Activated T-helper 2 cell treated with anti-CD3 and anti-CD28 coated beads, Interferon-gamma antibody, Interleukin-2, Interleukin-4, amounts not matched to agents 10 μg/mL and 5 μg/mL and 100 μg/mL, durations not matched to agents 14 hours and 24 hours and 36 hours (primary cell): ENCODE results near the gene FYB1. TPM values are rescaled to one million over a fixed set of nuclear protein-coding genes. Genes with fewer than 3 reads are reported as not detected.

Experiments
- DNase-seq: peaks from one replicate; pipeline ENCODE4 v3.0.0; 2021; ENCODE audit warnings: low spot score
- H3K27ac Mint-ChIP-seq: one replicate; pipeline ENCODE4 v1.8.0; 2021; ENCODE audit warnings: mixed read lengths
- H3K27me3 Mint-ChIP-seq: one replicate; pipeline ENCODE4 v1.8.0; 2021; ENCODE audit warnings: low read depth, mixed read lengths
- H3K36me3 Mint-ChIP-seq: one replicate; pipeline ENCODE4 v1.8.0; 2021; ENCODE audit warnings: low read depth, mixed read lengths
- H3K4me1 Mint-ChIP-seq: one replicate; pipeline ENCODE4 v1.8.0; 2021; ENCODE audit warnings: low read depth, mixed read lengths
- H3K4me3 Mint-ChIP-seq: one replicate; pipeline ENCODE4 v1.8.0; 2021; ENCODE audit warnings: low read depth, mild to moderate bottlenecking, moderate library complexity, mixed read lengths
- H3K9me3 Mint-ChIP-seq: one replicate; pipeline ENCODE4 v1.8.0; 2021; ENCODE audit warnings: mixed read lengths
- intact Hi-C: fragments of 100-400 bp; cut with micrococcal nuclease; formaldehyde crosslinking; loops from one replicate; pipeline ENCODE4 v1.15.1; 2023
- total RNA-seq: library from RNA; stranded (reverse); gene quantifications from 2 replicates; pipeline ENCODE4 v1.2.3, GENCODE V29; 2022

Gene FYB1
- total RNA-seq, 1 donor from 2014 or later: 70.7 TPM

DNA sequence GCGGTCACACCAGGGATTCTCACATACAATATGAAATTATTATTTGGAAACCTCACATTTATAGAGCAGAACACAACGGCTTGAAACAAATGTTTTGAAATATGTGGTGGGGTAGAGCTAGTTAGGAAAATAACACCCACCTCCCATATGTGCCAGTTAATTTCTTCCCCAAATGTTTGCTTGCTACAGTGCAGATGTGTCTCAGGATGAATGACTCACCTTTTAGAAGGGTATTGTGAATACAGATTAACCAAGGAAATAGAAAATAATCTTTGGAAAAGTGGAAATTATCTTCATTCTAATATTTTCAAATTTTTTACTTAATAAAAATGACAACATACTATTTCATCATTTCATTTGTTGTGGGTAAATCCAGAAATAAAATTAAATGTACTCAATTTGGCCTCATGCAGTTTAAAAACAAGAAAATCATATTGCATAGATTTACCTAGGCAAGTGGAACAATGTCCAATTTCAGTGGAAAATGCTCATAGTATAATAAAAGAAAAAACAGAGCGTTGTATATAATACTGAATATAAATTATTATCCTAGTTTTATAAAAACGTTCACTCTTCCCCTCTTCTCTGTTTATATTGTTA is 105.9 kb downstream of the FYB1 start:
- Mint-ChIP-seq H3K9me3 (no peaks in the 10 kb centered on the region), H3K36me3 (peaks cover 66% of the 10 kb centered on the region), H3K27ac (no peak overlapping the region), H3K27me3 (no peaks in the 10 kb centered on the region), H3K4me3 (no peak overlapping the region), H3K4me1 (peaks cover 21% of the 10 kb centered on the region)
- intact Hi-C loops: no loop called here
- no peak for DNase-seq

DNA sequence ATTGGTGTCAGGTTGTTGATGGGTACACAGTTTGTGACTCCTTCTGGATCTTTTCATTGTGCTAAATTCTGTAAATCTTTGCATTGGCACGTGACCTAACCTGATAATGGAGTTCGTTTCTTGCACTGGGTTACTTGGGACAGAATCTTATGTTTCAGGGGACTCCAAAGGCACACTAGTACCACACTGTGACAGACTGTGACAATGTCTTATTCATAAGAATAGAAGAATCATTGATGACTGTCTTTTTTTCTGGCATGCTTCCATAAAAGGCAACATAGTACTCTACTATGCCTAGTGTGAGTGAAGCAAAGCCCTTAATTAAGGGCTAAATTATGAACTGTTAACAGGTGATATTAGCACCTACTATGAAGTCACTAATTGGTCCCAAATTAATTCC is 109.8 kb downstream of the FYB1 start:
- Mint-ChIP-seq H3K4me1 (no peaks in the 10 kb centered on the region), H3K27me3 (no peaks in the 10 kb centered on the region), H3K27ac (no peak overlapping the region), H3K9me3 (no peaks in the 10 kb centered on the region), H3K36me3 (peaks cover 47% of the 10 kb centered on the region), H3K4me3 (no peak overlapping the region)
- DNase-seq: no peak
- intact Hi-C loops: no loop called here

DNA sequence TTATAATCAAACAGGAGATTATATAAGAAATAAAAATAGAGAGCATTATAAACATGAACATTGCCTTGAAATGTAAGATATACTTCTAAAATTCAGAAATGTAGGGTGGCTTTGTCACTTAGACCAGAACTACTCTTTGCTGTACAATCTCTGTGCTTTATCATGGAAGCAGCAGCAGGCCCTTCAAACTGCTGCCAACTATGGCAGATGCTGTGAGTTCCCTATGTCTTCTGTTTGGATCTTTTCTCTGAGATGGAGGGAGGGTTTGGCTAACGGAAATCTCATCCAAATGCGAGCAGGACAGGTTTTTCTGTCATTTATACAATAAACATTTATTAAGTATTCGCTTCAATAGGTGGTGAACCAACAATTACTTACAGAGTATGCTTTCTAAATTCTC is 110.4 kb downstream of the FYB1 start:
- Mint-ChIP-seq H3K4me1 (no peaks in the 10 kb centered on the region), H3K27me3 (no peaks in the 10 kb centered on the region), H3K36me3 (peaks cover 49% of the 10 kb centered on the region), H3K9me3 (no peaks in the 10 kb centered on the region), H3K27ac (no peak overlapping the region), H3K4me3 (no peak overlapping the region)
- intact Hi-C loops: no loop called here
- DNase-seq: no peak

DNA sequence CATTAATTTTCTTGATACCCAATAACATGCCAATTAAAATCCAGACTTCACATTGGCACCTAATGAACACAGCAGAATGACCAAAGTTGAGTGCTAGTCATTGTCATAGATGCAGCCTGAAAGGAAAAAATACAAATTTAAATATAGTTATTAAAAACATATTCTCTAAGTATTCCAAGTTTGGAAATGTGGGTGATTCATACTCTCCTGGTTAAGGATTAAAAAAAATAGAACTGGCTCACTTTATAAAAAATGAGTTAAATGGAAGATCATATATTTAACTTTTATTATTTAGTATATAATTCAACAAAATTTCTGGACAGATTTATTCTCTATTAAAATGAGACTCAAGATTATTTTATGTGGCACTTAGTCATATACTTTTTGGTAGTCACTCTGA is 112.0 kb downstream of the FYB1 start:
- intact Hi-C loops: no loop called here
- Mint-ChIP-seq H3K4me3 (no peak overlapping the region), H3K27me3 (no peaks in the 10 kb centered on the region), H3K4me1 (no peaks in the 10 kb centered on the region), H3K9me3 (no peaks in the 10 kb centered on the region), H3K27ac (no peak overlapping the region), H3K36me3 (peaks cover 52% of the 10 kb centered on the region)
- no peak for DNase-seq

DNA sequence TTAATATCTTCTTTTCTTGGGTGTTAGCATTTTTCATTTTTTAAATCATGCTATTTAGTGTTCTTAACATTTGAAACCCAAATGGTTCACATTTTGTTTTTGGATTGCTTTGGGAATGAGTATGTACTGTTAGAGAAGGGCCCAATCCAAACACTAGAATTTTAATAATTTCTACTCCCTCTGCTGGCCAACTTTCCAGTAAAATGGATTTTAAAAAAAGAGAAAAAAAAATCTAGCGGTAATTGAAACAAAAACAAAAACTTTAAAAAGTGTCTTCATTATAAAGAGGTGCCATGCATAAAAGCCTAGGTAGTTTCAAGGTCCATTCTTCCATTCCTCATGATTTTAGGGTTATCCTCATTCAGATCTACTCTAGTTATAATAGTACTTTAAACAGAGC is 113.0 kb downstream of the FYB1 start:
- DNase-seq: no peak
- Mint-ChIP-seq H3K4me3 (no peak overlapping the region), H3K27me3 (no peaks in the 10 kb centered on the region), H3K9me3 (no peaks in the 10 kb centered on the region), H3K4me1 (peaks cover under 1% of the 10 kb centered on the region), H3K36me3 (peaks cover 53% of the 10 kb centered on the region), H3K27ac (no peak overlapping the region)
- intact Hi-C loops: no loop called here

DNA sequence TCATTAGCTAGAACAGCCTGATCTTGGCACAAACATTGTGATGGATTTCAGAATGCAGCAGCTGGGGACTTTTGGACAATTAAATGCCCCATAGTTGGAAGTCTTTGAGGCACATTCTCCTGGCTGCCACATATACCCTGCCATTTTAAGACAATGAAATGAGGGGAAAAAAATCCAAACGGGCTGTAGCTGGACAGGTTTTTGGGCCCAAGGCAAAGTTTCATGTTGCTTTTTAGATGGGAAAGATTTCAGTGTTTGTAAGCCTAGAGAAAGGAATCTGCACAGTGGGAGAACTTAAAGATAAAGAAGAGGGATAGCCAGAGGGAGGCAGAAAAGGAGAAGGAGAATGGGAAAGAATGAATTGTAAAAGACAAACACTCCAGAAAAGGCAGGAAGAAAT is 115.1 kb downstream of the FYB1 start:
- Mint-ChIP-seq H3K4me1 (peaks cover 6% of the 10 kb centered on the region), H3K9me3 (no peaks in the 10 kb centered on the region), H3K4me3 (no peak overlapping the region), H3K36me3 (peaks cover 46% of the 10 kb centered on the region), H3K27me3 (no peaks in the 10 kb centered on the region), H3K27ac (no peak overlapping the region)
- DNase-seq: no peak
- intact Hi-C loops: no loop called here

DNA sequence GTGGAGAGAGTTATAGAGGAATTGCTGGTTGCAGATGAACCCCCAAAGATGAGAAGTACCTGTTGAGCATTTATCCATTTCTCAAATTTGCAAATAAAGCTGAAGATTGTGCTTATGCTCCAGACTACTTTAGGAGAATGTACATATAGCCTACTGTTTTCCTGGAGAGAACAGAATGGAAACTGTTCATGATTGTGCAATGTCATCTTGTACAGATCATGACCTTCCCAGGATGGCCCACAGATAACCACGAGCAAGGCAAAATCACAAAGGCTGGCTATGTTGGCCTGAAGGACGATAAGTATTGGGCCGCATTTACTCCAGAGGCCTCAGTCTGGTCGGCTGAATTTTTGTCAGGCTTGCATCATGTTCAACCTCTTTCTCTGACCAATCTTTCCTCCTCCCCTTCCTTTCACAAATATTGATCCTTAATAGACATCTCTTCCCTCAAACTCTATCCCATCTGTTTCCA is 116.6 kb downstream of the FYB1 start:
- Mint-ChIP-seq H3K4me3 (no peak overlapping the region), H3K4me1 (peaks cover 6% of the 10 kb centered on the region), H3K27ac (no peak overlapping the region), H3K27me3 (no peaks in the 10 kb centered on the region), H3K9me3 (no peaks in the 10 kb centered on the region), H3K36me3 (peaks cover 37% of the 10 kb centered on the region)
- intact Hi-C loops: no loop called here
- no peak for DNase-seq

DNA sequence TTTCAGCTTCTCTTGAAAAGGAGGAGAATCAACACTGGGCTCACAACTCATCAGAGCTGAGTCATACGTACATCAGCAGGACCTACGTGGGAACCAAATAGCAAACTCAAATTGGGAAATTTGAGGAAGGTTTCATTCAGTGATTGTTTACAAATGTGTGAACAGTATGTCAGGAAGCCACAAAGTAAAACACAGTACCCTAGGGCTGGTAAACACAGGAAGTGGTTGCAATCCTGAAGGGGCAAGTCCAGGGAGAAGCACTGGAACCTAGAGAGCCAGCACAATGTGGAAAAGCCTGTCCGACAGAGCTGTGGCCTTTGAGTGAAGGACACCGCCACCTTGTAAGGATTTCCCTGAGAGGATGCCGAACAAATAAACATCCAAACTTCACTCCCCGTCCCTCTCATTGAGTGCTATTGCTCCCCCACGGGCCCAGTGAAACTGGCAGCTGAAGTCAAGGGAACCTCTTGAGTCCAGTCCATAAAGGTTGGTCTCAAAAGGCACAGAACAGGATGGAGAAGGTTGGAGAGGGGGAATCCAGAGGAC is 118.4 kb downstream of the FYB1 start:
- Mint-ChIP-seq H3K27ac (peak overlapping the region; percentile 38), H3K4me1 (peaks cover 6% of the 10 kb centered on the region), H3K27me3 (no peaks in the 10 kb centered on the region), H3K36me3 (peaks cover 27% of the 10 kb centered on the region), H3K4me3 (no peak overlapping the region), H3K9me3 (no peaks in the 10 kb centered on the region)
- no peak for DNase-seq
- intact Hi-C loops: no loop called here

DNA sequence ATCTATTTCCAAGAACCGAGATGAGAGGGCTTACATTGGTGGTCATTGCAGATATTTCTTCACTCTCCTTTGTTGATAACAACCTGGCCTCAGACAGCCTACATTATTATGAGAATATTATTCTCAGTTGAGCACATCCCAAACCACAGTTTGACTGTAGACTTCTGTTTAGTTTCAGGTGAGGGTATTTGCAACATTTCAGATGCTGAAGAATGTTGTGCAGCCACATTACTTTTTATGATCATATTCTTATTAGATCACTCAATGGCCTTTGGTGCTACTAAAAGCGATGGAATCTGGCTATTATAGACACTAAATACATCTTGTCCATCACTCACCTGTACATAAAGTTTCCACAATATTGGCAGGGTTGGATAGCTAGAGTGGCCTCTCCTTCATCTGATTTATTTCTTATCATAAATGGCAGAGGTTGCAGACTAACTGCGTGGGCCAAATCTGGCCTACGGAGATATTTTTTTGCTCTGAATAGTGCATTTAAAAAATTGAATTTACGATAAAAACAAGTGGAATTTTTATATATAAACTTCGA is 119.0 kb downstream of the FYB1 start:
- H3K27me3 Mint-ChIP-seq: no peaks in the 10 kb centered on the region
- intact Hi-C loops: no loop called here
- no peak for DNase-seq
- H3K27ac Mint-ChIP-seq: no peak overlapping the region
- peaks cover 24% of the 10 kb centered on the region for H3K36me3 Mint-ChIP-seq
- H3K9me3 Mint-ChIP-seq: no peaks in the 10 kb centered on the region
- H3K4me3 Mint-ChIP-seq: no peak overlapping the region
- peaks cover 6% of the 10 kb centered on the region for H3K4me1 Mint-ChIP-seq

DNA sequence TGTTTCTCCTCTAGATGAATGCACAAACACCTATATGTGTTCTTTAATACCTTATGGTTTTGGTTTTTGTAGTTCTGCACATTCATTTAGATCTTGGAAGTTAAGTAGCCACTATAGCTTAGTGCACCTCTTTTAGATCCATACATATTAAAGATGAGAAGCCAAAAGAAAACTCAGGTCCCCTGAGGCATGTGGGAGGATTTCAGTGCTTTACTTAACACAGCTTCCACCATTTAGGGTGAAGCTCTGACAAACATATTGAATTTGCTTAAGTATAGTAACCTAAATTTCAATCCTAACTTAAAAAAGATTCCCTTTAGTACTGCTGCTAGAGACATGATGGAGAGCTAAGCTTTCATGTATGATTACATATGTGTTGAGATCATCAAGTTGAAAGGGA is 119.5 kb downstream of the FYB1 start:
- Mint-ChIP-seq H3K4me1 (peaks cover 6% of the 10 kb centered on the region), H3K9me3 (no peaks in the 10 kb centered on the region), H3K4me3 (no peak overlapping the region), H3K27me3 (no peaks in the 10 kb centered on the region), H3K27ac (no peak overlapping the region), H3K36me3 (peaks cover 22% of the 10 kb centered on the region)
- intact Hi-C loops: no loop called here
- no peak for DNase-seq

DNA sequence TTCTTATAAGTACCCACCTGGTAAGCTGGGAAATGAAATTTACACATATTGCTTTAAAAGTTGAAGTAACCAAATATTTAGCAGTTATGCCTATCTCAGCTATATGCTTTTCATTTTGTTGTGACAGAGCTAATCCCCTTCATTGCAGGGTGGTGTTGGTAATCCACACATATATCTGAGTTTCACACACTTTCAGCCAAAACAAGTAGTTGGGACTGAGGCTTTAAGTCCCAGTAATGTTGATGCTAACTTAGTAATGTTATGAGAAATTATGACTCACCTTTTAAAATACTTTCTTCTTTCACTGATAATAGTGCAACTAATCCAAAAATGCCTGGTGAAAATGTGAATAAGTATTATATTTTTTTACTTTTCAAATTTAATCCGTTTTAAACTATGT is 126.0 kb downstream of the FYB1 start:
- H3K27ac Mint-ChIP-seq: no peak overlapping the region
- intact Hi-C loops: no loop called here
- DNase-seq: no peak
- H3K4me1 Mint-ChIP-seq: no peaks in the 10 kb centered on the region
- no peaks in the 10 kb centered on the region for H3K36me3 Mint-ChIP-seq
- H3K4me3 Mint-ChIP-seq: no peak overlapping the region
- peaks cover 20% of the 10 kb centered on the region for H3K27me3 Mint-ChIP-seq
- H3K9me3 Mint-ChIP-seq: peaks cover 14% of the 10 kb centered on the region

DNA sequence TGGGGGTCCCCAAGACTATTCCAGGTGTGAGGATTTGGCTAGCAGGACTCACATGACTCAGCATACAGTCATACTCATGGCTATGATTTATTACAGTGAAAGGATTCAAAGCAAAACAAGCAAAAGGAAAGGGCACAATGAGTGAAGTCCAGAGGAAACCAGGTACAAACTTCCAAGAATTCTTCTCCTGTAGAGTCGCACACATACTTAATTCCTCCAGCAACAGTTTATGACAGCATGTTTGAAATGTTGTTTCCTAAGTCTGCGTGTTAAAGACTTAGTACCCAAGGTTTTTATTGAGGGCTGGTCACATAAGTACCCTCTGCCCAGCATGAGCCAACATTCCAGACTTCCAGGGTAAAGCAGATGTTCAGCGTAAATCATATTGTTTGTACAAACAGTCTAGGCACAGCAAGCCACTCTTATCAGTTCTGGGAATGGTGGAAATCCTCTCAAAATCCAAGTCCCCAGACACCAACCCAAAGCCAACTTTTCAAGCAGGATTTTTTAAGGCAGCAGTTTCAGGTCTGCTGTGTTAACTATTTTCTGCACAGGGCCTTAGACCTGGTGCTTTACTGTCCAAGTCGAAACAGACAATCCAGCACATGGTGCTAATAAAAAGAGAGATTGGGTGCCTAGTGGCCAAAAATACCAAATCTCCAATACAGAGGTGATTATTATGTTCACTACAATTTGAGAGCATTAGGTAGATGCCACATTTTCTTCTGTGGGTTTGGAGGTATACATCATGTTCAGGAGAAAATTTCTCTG is 126.6 kb downstream of the FYB1 start:
- H3K27me3 Mint-ChIP-seq: peaks cover 21% of the 10 kb centered on the region
- no peaks in the 10 kb centered on the region for H3K36me3 Mint-ChIP-seq
- intact Hi-C loops: no loop called here
- DNase-seq: no peak
- H3K27ac Mint-ChIP-seq: no peak overlapping the region
- H3K9me3 Mint-ChIP-seq: peaks cover 14% of the 10 kb centered on the region
- H3K4me3 Mint-ChIP-seq: no peak overlapping the region
- no peaks in the 10 kb centered on the region for H3K4me1 Mint-ChIP-seq

DNA sequence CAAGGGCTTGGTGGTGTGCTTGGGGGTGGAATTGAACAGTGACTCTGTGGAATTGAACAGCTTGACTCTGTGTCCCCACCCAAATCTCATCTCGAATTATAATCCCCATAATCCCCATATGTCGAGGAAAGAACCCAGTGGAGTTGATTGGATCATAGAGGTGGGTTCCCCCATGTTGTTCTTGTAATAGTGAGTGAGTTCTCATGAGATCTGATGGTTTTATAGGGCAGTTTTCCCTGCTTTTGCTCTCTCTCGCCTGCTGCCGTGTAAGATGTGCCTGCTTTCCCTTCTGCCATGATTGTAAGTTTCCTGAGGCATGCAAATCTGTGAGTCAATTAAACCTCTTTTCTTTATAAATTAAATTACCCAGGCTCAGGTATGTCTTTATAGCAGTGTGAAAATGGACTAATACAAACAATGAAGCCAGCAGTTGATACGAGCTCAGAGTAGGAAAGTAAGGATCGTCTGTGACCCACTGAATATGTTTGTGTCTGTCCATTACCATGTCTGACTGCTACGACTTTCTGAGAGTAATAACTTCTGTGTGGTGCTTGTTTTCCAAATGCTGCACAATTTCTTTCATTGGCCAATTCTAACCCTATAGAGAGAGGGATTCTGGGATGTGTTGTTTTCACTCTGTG is 127.3 kb downstream of the FYB1 start:
- peaks cover 14% of the 10 kb centered on the region for H3K9me3 Mint-ChIP-seq
- no peaks in the 10 kb centered on the region for H3K36me3 Mint-ChIP-seq
- H3K4me1 Mint-ChIP-seq: no peaks in the 10 kb centered on the region
- no peak overlapping the region for H3K27ac Mint-ChIP-seq
- DNase-seq: no peak
- H3K27me3 Mint-ChIP-seq: peaks cover 22% of the 10 kb centered on the region
- H3K4me3 Mint-ChIP-seq: no peak overlapping the region
- intact Hi-C loops: no loop called here
